Activated T-helper 2 cell treated with anti-CD3 and anti-CD28 coated beads, Interferon-gamma antibody, Interleukin-2, Interleukin-4, amounts not matched to agents 10 μg/mL and 5 μg/mL and 100 μg/mL, durations not matched to agents 14 hours and 24 hours and 36 hours (primary cell): ENCODE results near the gene NT5DC2. TPM values are rescaled to one million over a fixed set of nuclear protein-coding genes. Genes with fewer than 3 reads are reported as not detected.

ENCODE experiments used
- DNase-seq: peaks from one replicate; pipeline ENCODE4 v3.0.0; 2021; ENCODE audit warnings: low spot score
- H3K27ac Mint-ChIP-seq: one replicate; pipeline ENCODE4 v1.8.0; 2021; ENCODE audit warnings: mixed read lengths
- H3K27me3 Mint-ChIP-seq: one replicate; pipeline ENCODE4 v1.8.0; 2021; ENCODE audit warnings: low read depth, mixed read lengths
- H3K36me3 Mint-ChIP-seq: one replicate; pipeline ENCODE4 v1.8.0; 2021; ENCODE audit warnings: low read depth, mixed read lengths
- H3K4me1 Mint-ChIP-seq: one replicate; pipeline ENCODE4 v1.8.0; 2021; ENCODE audit warnings: low read depth, mixed read lengths
- H3K4me3 Mint-ChIP-seq: one replicate; pipeline ENCODE4 v1.8.0; 2021; ENCODE audit warnings: low read depth, mild to moderate bottlenecking, moderate library complexity, mixed read lengths
- H3K9me3 Mint-ChIP-seq: one replicate; pipeline ENCODE4 v1.8.0; 2021; ENCODE audit warnings: mixed read lengths
- intact Hi-C: fragments of 100-400 bp; cut with micrococcal nuclease; formaldehyde crosslinking; loops from one replicate; pipeline ENCODE4 v1.15.1; 2023
- total RNA-seq: library from RNA; stranded (reverse); gene quantifications from 2 replicates; pipeline ENCODE4 v1.2.3, GENCODE V29; 2022

The NT5DC2 gene
- total RNA-seq, 1 donor from 2014 or later: 77.9 TPM

GRCh38 chr3:52493232-52494017 lies 40.2 kb downstream of the NT5DC2 start:
- intact Hi-C loops: no loop called here
- Mint-ChIP-seq H3K9me3 (no peaks in the 10 kb centered on the region), H3K27ac (no peak overlapping the region), H3K36me3 (peaks cover 24% of the 10 kb centered on the region), H3K27me3 (no peaks in the 10 kb centered on the region), H3K4me1 (no peaks in the 10 kb centered on the region), H3K4me3 (no peak overlapping the region)
- no peak for DNase-seq

GRCh38 chr3:52492059-52492458 lies 41.6 kb downstream of the NT5DC2 start:
- intact Hi-C loops: no loop called here
- no peaks in the 10 kb centered on the region for H3K4me1 Mint-ChIP-seq
- no peak for DNase-seq
- H3K27ac Mint-ChIP-seq: no peak overlapping the region
- H3K9me3 Mint-ChIP-seq: no peaks in the 10 kb centered on the region
- no peak overlapping the region for H3K4me3 Mint-ChIP-seq
- peaks cover 35% of the 10 kb centered on the region for H3K36me3 Mint-ChIP-seq
- H3K27me3 Mint-ChIP-seq: no peaks in the 10 kb centered on the region

- Mint-ChIP-seq H3K27me3 (no peaks in the 10 kb centered on the region), H3K9me3 (no peaks in the 10 kb centered on the region), H3K36me3 (peaks cover 35% of the 10 kb centered on the region), H3K4me1 (no peaks in the 10 kb centered on the region), H3K4me3 (no peak overlapping the region), H3K27ac (no peak overlapping the region)
- intact Hi-C loops: no loop called here
- no peak for DNase-seq
Measured at GRCh38 chr3:52490939-52491526, 42.6 kb downstream of the NT5DC2 start.

- intact Hi-C loops: no loop called here
- Mint-ChIP-seq H3K4me3 (no peak overlapping the region), H3K27ac (no peak overlapping the region), H3K27me3 (no peaks in the 10 kb centered on the region), H3K4me1 (no peaks in the 10 kb centered on the region), H3K9me3 (no peaks in the 10 kb centered on the region), H3K36me3 (peaks cover 40% of the 10 kb centered on the region)
- DNase-seq: no peak
Measured at GRCh38 chr3:52490035-52490938, 43.4 kb downstream of the NT5DC2 start.

GRCh38 chr3:52489453-52489852 lies 44.2 kb downstream of the NT5DC2 start:
- DNase-seq: no peak
- Mint-ChIP-seq H3K9me3 (no peaks in the 10 kb centered on the region), H3K36me3 (peaks cover 40% of the 10 kb centered on the region), H3K4me1 (no peaks in the 10 kb centered on the region), H3K27me3 (no peaks in the 10 kb centered on the region), H3K4me3 (no peak overlapping the region), H3K27ac (no peak overlapping the region)
- intact Hi-C loops: no loop called here

GRCh38 chr3:52488746-52489145 lies 44.9 kb downstream of the NT5DC2 start:
- Mint-ChIP-seq H3K36me3 (peaks cover 43% of the 10 kb centered on the region), H3K4me3 (no peak overlapping the region), H3K27ac (no peak overlapping the region), H3K4me1 (no peaks in the 10 kb centered on the region), H3K27me3 (no peaks in the 10 kb centered on the region), H3K9me3 (no peaks in the 10 kb centered on the region)
- intact Hi-C loops: no loop called here
- no peak for DNase-seq

DNA sequence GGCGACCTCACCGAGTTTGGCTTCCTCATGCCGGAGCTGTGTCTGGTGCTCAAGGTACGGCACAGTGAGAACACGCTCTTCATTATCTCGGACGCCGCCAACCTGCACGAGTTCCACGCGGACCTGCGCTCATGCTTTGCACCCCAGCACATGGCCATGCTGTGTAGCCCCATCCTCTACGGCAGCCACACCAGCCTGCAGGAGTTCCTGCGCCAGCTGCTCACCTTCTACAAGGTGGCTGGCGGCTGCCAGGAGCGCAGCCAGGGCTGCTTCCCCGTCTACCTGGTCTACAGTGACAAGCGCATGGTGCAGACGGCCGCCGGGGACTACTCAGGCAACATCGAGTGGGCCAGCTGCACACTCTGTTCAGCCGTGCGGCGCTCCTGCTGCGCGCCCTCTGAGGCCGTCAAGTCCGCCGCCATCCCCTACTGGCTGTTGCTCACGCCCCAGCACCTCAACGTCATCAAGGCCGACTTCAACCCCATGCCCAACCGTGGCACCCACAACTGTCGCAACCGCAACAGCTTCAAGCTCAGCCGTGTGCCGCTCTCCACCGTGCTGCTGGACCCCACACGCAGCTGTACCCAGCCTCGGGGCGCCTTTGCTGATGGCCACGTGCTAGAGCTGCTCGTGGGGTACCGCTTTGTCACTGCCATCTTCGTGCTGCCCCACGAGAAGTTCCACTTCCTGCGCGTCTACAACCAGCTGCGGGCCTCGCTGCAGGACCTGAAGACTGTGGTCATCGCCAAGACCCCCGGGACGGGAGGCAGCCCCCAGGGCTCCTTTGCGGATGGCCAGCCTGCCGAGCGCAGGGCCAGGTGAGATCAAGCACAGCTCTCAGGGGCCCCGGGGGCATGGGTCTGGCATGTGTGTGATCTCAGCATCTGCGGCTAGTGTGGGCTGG lies 45.6 kb downstream of the NT5DC2 start:
- H3K9me3 Mint-ChIP-seq: no peaks in the 10 kb centered on the region
- H3K27ac Mint-ChIP-seq: no peak overlapping the region
- intact Hi-C loops: no loop called here
- no peak overlapping the region for H3K4me3 Mint-ChIP-seq
- peaks cover 43% of the 10 kb centered on the region for H3K36me3 Mint-ChIP-seq
- no peak for DNase-seq
- H3K4me1 Mint-ChIP-seq: no peaks in the 10 kb centered on the region
- H3K27me3 Mint-ChIP-seq: no peaks in the 10 kb centered on the region

- Mint-ChIP-seq H3K4me3 (no peak overlapping the region), H3K36me3 (peaks cover 36% of the 10 kb centered on the region), H3K27me3 (no peaks in the 10 kb centered on the region), H3K9me3 (no peaks in the 10 kb centered on the region), H3K4me1 (no peaks in the 10 kb centered on the region), H3K27ac (no peak overlapping the region)
- intact Hi-C loops: no loop called here
- no peak for DNase-seq
Measured at GRCh38 chr3:52487050-52487787, 46.4 kb downstream of the NT5DC2 start.

- intact Hi-C loops: no loop called here
- Mint-ChIP-seq H3K36me3 (peaks cover 38% of the 10 kb centered on the region), H3K9me3 (no peaks in the 10 kb centered on the region), H3K27me3 (no peaks in the 10 kb centered on the region), H3K4me3 (no peak overlapping the region), H3K27ac (no peak overlapping the region), H3K4me1 (no peaks in the 10 kb centered on the region)
- no peak for DNase-seq
Measured at GRCh38 chr3:52484680-52485461, 48.8 kb downstream of the NT5DC2 start.

DNA sequence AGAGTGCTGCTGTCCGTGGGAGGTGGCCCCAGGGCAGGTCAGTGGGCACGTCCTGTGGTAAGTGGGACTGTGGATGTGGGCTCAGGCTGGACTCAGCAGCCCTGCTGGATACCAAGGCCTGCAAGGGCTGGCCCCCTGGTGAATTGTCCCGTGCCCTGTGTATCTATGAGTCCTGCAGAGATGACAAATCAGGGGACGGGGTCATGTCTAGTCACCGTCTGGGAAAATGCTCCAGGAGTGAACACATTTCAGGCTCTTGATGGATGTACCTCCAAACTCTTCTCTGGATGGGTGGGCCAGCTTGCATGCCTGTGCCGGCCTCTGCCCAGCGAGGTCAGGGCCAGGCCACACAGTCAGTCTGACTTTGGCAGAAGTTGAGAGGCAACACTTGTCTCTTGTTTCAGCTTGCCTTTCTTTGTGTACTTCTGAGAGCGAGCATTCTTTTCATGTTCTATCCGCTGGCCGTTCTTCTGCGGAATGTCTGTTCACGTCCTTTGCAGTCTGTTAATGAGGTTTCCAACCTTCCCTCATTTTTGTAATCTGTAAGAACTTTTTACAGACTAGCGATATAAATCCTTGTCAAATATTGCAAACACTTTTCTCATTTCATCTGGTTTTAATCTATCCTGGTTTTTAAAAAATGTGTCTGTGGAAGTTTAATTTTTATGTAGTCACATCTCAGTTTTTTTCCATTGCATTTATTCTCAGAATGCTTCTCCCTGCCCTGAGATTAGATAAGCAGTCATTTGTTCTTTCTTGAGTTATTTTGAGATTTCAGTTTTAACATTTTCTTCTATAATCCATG lies 49.9 kb downstream of the NT5DC2 start:
- intact Hi-C loops: no loop called here
- H3K9me3 Mint-ChIP-seq: no peaks in the 10 kb centered on the region
- H3K4me1 Mint-ChIP-seq: no peaks in the 10 kb centered on the region
- peaks cover 42% of the 10 kb centered on the region for H3K36me3 Mint-ChIP-seq
- H3K27ac Mint-ChIP-seq: no peak overlapping the region
- no peak for DNase-seq
- no peak overlapping the region for H3K4me3 Mint-ChIP-seq
- H3K27me3 Mint-ChIP-seq: no peaks in the 10 kb centered on the region

DNA sequence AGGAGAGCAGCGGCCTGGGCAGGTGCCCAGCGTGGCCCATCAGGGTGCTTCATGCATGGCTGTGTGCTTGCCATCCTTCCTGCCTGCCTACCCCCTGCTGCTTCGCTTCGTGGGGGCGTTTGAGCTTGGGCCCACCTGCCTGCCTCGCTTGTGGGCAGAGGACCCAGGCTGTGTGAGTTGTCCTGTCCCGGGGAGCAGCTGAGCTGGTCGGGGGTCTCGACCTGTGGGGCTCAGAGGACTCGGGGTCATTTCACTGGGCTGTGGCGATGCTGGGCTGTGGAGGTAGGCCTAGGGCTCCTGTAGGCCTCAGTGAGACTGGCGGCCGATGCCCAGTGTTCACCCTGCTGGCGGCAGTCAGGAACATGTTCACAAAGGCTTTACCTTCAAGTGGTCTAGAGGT lies 50.6 kb downstream of the NT5DC2 start:
- Mint-ChIP-seq H3K27ac (no peak overlapping the region), H3K27me3 (no peaks in the 10 kb centered on the region)

More for the DNA sequence above, 50.6 kb downstream of the NT5DC2 start:
- H3K4me3 Mint-ChIP-seq: no peak overlapping the region
- H3K36me3 Mint-ChIP-seq: peaks cover 43% of the 10 kb centered on the region
- intact Hi-C loops: no loop called here
- no peak for DNase-seq
- H3K9me3 Mint-ChIP-seq: no peaks in the 10 kb centered on the region
- no peaks in the 10 kb centered on the region for H3K4me1 Mint-ChIP-seq
